Measurements from ENCODE around the gene NOS1AP. TPM values are rescaled to one million over a fixed set of nuclear protein-coding genes. Genes with fewer than 3 reads are reported as not detected.

NOS1AP gene
- total RNA-seq, 1 experiment from 2014 or later, result 2.4 TPM

DNA sequence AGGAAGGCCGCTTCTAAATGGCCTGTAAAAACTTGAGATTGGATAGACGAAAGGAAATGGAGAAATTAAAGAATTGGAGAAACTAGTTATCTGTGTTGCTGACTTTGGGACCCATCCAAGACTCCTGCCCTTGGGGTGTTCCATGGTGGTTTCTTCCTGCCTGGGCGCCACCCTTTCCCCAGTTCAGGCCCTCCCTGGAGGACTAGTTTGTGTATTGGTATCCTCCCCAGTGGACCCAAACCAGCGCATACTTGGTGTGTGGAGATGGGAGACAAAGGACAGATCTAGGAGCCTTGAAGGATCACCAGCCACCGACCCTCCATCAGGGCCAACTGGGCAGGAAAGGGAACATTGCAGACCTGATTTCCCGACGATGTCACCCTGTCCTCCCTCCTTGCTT, 300.1 kb downstream of the NOS1AP start:
- ChIA-PET POLR2A (interaction anchor here (1.2 kb wide), 1 partner anchor 192 kb away, joined by 3 read pairs; the partner anchor contains the start of gene UAP1), CTCF (interaction anchor here (1.5 to 5.0 kb wide), 3 partner anchors 10 to 21 kb away, joined by 6 to 45 read pairs (median 21); partner anchors contain the start of gene C1orf226)
- Mint-ChIP-seq H3K27me3 (ENCODE audit: insufficient read depth, unreplicated experiment) (no peaks in the 10 kb centered on the region), H3K4me3 (ENCODE audit: unreplicated experiment) (no peak overlapping the region), H3K9me3 (ENCODE audit: unreplicated experiment) (no peaks in the 10 kb centered on the region), H3K36me3 (ENCODE audit: insufficient read depth, unreplicated experiment) (peaks cover 6% of the 10 kb centered on the region), H3K27ac (ENCODE audit: low read depth, unreplicated experiment) (no peak overlapping the region), H3K4me1 (ENCODE audit: insufficient read depth, unreplicated experiment) (peaks cover 42% of the 10 kb centered on the region)
- TF ChIP-seq, protein P1, sequence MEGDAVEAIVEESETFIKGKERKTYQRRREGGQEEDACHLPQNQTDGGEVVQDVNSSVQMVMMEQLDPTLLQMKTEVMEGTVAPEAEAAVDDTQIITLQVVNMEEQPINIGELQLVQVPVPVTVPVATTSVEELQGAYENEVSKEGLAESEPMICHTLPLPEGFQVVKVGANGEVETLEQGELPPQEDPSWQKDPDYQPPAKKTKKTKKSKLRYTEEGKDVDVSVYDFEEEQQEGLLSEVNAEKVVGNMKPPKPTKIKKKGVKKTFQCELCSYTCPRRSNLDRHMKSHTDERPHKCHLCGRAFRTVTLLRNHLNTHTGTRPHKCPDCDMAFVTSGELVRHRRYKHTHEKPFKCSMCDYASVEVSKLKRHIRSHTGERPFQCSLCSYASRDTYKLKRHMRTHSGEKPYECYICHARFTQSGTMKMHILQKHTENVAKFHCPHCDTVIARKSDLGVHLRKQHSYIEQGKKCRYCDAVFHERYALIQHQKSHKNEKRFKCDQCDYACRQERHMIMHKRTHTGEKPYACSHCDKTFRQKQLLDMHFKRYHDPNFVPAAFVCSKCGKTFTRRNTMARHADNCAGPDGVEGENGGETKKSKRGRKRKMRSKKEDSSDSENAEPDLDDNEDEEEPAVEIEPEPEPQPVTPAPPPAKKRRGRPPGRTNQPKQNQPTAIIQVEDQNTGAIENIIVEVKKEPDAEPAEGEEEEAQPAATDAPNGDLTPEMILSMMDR (IDR thresholded peaks at IDR 0.05; ENCODE audit: unreplicated experiment), result no peak
- intact Hi-C loops (cut with micrococcal nuclease), result no loop called here
- BruUV-seq (replicated peaks), result no TSS peak
- DNase-seq (ENCODE audit: unreplicated experiment), result no peak

DNA sequence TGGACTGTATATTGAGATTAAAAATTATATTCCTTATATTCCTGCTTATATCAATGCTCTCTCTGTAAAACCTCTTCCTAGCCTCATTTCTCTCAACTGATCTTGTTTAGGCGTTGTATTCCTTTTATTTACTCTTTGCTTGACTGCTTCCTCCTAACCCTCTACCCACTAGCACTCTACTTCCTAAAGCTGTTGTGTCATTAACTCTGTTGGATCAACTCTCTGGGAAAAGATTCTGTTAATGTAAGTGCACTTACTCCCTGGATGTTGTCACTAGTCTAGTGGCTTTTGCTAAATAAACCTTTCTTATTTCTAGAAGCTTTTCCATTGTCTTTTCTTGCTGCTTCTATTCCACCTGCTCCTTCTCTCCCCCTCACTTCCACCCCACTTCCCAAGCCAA, 300.7 kb downstream of the NOS1AP start:
- peaks cover 6% of the 10 kb centered on the region for H3K36me3 Mint-ChIP-seq (ENCODE audit: insufficient read depth, unreplicated experiment)
- no TSS peak for BruUV-seq (replicated peaks)

DNA sequence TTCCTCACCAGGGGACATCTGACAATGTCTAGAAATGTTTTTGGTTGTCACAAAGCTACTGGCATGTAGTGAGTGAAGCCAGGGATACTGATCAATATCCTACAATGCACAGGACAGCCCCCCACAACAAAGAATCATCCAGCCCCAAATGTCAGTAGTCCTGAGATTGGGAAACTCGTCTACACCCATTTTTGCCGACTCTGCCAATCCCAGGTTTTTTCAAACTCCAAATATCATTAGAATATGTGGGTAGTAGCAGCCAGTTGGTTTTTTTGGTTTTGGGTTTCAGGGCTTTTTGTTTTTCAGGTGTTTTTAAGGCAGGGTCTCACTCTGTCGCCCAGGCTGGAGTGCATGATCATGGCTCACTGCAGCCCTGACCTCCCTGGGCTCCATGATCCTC, 301.2 kb downstream of the NOS1AP start:
- H3K27ac Mint-ChIP-seq (ENCODE audit: low read depth, unreplicated experiment), result no peak overlapping the region
- intact Hi-C loops (cut with micrococcal nuclease), result no loop called here
- ChIA-PET CTCF (interaction anchor here (0.6 to 5.0 kb wide), 10 partner anchors 10 to 315 kb away, joined by 3 to 45 read pairs (median 4); partner anchors contain the start of gene C1orf226), POLR2A (interaction anchor here (0.8 to 4.6 kb wide), 5 partner anchors 11 to 34 kb away, joined by 3 to 77 read pairs (median 9); partner anchors contain the start of gene C1orf226)
- no TSS peak for BruUV-seq (replicated peaks)
- TF ChIP-seq, protein P1 (IDR thresholded peaks at IDR 0.05; ENCODE audit: unreplicated experiment), result no peak
- H3K4me3 Mint-ChIP-seq (ENCODE audit: unreplicated experiment), result no peak overlapping the region
- H3K9me3 Mint-ChIP-seq (ENCODE audit: unreplicated experiment), result no peaks in the 10 kb centered on the region
- H3K36me3 Mint-ChIP-seq (ENCODE audit: insufficient read depth, unreplicated experiment), result peaks cover 6% of the 10 kb centered on the region
- DNase-seq (ENCODE audit: unreplicated experiment), result no peak
- H3K4me1 Mint-ChIP-seq (ENCODE audit: insufficient read depth, unreplicated experiment), result peaks cover 37% of the 10 kb centered on the region
- H3K27me3 Mint-ChIP-seq (ENCODE audit: insufficient read depth, unreplicated experiment), result no peaks in the 10 kb centered on the region

More for the DNA sequence above, 300.7 kb downstream of the NOS1AP start:
- H3K27me3 Mint-ChIP-seq (ENCODE audit: insufficient read depth, unreplicated experiment), result no peaks in the 10 kb centered on the region
- H3K4me3 Mint-ChIP-seq (ENCODE audit: unreplicated experiment), result no peak overlapping the region
- ChIA-PET POLR2A (interaction anchor here (4.6 kb wide), 1 partner anchor 11 kb away, joined by 77 read pairs; the partner anchor contains the start of gene C1orf226), CTCF (interaction anchor here (0.6 to 5.0 kb wide), 5 partner anchors 12 to 314 kb away, joined by 3 to 45 read pairs (median 8); partner anchors contain the start of gene C1orf226)
- intact Hi-C loops (cut with micrococcal nuclease), result no loop called here
- no peaks in the 10 kb centered on the region for H3K9me3 Mint-ChIP-seq (ENCODE audit: unreplicated experiment)
- TF ChIP-seq, protein P1 (IDR thresholded peaks at IDR 0.05; ENCODE audit: unreplicated experiment), result no peak
- H3K27ac Mint-ChIP-seq (ENCODE audit: low read depth, unreplicated experiment), result no peak overlapping the region
- H3K4me1 Mint-ChIP-seq (ENCODE audit: insufficient read depth, unreplicated experiment), result peaks cover 38% of the 10 kb centered on the region
- DNase-seq (ENCODE audit: unreplicated experiment), result no peak

DNA sequence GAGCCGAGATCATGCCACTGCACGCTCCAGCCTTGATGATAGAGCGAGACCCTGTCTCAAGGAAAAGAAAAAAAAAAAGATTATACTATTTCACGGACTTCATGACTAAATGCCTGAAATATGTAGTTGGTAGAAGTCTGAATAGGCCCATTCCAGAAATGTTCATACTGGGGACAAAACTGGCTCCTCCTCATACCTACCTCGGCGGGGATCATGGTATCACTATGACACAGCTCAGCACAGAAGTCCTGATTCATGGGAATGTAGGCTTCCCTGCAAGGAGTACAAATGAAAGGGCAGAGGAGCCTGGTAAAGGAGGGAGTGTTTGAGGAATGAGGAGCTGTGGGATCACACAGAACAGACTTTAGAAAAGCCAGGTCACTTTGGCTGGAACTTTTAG, 302.1 kb downstream of the NOS1AP start:
- DNase-seq (ENCODE audit: unreplicated experiment), result no peak
- Mint-ChIP-seq H3K9me3 (ENCODE audit: unreplicated experiment) (no peaks in the 10 kb centered on the region), H3K27ac (ENCODE audit: low read depth, unreplicated experiment) (peak overlapping the region; percentile 92), H3K36me3 (ENCODE audit: insufficient read depth, unreplicated experiment) (peaks cover 6% of the 10 kb centered on the region), H3K4me1 (ENCODE audit: insufficient read depth, unreplicated experiment) (peaks cover 28% of the 10 kb centered on the region), H3K4me3 (ENCODE audit: unreplicated experiment) (peak overlapping the region; percentile 3), H3K27me3 (ENCODE audit: insufficient read depth, unreplicated experiment) (no peaks in the 10 kb centered on the region)
- ChIA-PET CTCF (interaction anchor here (0.6 to 5.0 kb wide), 11 partner anchors 9 to 180 kb away, joined by 3 to 45 read pairs (median 4); partner anchors contain the start of gene C1orf226), POLR2A (interaction anchor here (0.8 to 4.6 kb wide), 12 partner anchors 8 to 645 kb away, joined by 3 to 77 read pairs (median 4); partner anchors contain the start of gene C1orf226)
- intact Hi-C loops (cut with micrococcal nuclease), result no loop called here
- BruUV-seq (replicated peaks), result no TSS peak
- TF ChIP-seq, protein P1 (IDR thresholded peaks at IDR 0.05; ENCODE audit: unreplicated experiment), result no peak
